CD4-positive, alpha-beta T cell (primary cell): ENCODE data around the gene SLC39A10. TPM values are rescaled to one million over a fixed set of nuclear protein-coding genes. Genes with fewer than 3 reads are reported as not detected.

Source experiments
- ATAC-seq: fragments of 200-7000 bp; cut with Tn5 transposase; one replicate; pipeline ENCODE4 v1.10.0; 2022; ENCODE audit warnings: mild to moderate bottlenecking; ENCODE audit not compliant: poor library complexity
- CTCF ChIA-PET: fragments of 350-600 bp; sonication (Branson Sonifier 250); formaldehyde crosslinking; loops from one replicate; lab custom pipeline; 2021; ENCODE audit warnings: antibody characterized with exemption, inconsistent platforms; lab: Charles Lee
- POLR2A ChIA-PET: fragments of 350-600 bp; sonication (Branson Sonifier 250); formaldehyde crosslinking; loops from one replicate; lab custom pipeline; 2021; ENCODE audit warnings: antibody characterized with exemption, inconsistent platforms; lab: Charles Lee
- DNase-seq, 14 experiments: peaks; one replicate each; pipeline ENCODE4 v3.0.0-alpha.2; 2013 to 2020; ENCODE audit warnings: mixed read lengths in 2 of 14
- H3K27ac ChIP-seq, 2 donors: one replicate each; pipeline versions ENCODE4 v1.5.1 to v1.7.0; 2013; ENCODE audit warnings: low read length in 2 of 2, low read depth in 1 of 2, mild to moderate bottlenecking in 1 of 2
- H3K27me3 ChIP-seq, 2 experiments: 1 replicate in 1 of 2; 2 replicates in 1 of 2; pipeline versions ENCODE4 v1.6.1 to v1.7.0; 2013; ENCODE audit warnings: low read length in 2 of 2, control low read depth in 1 of 2, mild to moderate bottlenecking in 1 of 2, moderate library complexity in 1 of 2; ENCODE audit not compliant: insufficient read depth in 2 of 2, control insufficient read depth in 1 of 2
- H3K36me3 ChIP-seq: one replicate; pipeline ENCODE4 v1.6.1; 2013; ENCODE audit warnings: low read length, control low read depth; ENCODE audit not compliant: insufficient read depth
- H3K4me1 ChIP-seq: one replicate; pipeline ENCODE4 v1.6.1; 2013; ENCODE audit warnings: low read length, control low read depth; ENCODE audit not compliant: insufficient read depth
- H3K4me3 ChIP-seq: one replicate; pipeline ENCODE4 v1.5.1; 2013; ENCODE audit warnings: mild to moderate bottlenecking, low read length, moderate library complexity
- H3K9me3 ChIP-seq, 2 experiments: 1 replicate in 1 of 2; 2 replicates in 1 of 2; pipeline versions ENCODE4 v1.6.1 to v1.7.0; 2013; ENCODE audit warnings: low read length in 2 of 2, mild to moderate bottlenecking in 2 of 2, control low read depth in 1 of 2, moderate library complexity in 1 of 2; ENCODE audit not compliant: control insufficient read depth in 1 of 2, insufficient read depth in 1 of 2
- H3K27ac Mint-ChIP-seq: one replicate; pipeline ENCODE4 v1.8.0; 2020; ENCODE audit warnings: mixed read lengths
- H3K27me3 Mint-ChIP-seq: one replicate; pipeline ENCODE4 v1.8.0; 2021; ENCODE audit warnings: mixed read lengths
- H3K36me3 Mint-ChIP-seq: one replicate; pipeline ENCODE4 v1.8.0; 2021; ENCODE audit warnings: low read depth, mixed read lengths
- H3K4me1 Mint-ChIP-seq: one replicate; pipeline ENCODE4 v1.8.0; 2021; ENCODE audit warnings: low read depth, mixed read lengths
- H3K4me3 Mint-ChIP-seq: one replicate; pipeline ENCODE4 v1.8.0; 2020; ENCODE audit warnings: mild to moderate bottlenecking, mixed read lengths
- H3K9me3 Mint-ChIP-seq: one replicate; pipeline ENCODE4 v1.8.0; 2020; ENCODE audit warnings: mixed read lengths
- CTCF ChIP-seq: fragments of 200-600 bp; IDR thresholded peaks from one replicate; pipeline ENCODE4 v1.8.0; 2022; ENCODE audit warnings: antibody characterized with exemption, mild to moderate bottlenecking
- intact Hi-C, 2 experiments: fragments of 100-400 bp; cut with DNase I in 1 of 2; cut with micrococcal nuclease in 1 of 2; formaldehyde crosslinking; loops; one replicate each; pipeline versions ENCODE4 v1.15.1 to v1.9.0; 2023 to 2025; cut with DNase I, micrococcal nuclease
- total RNA-seq, 174 experiments: library from RNA in 2 of 174; stranded (reverse) in 2 of 174; gene quantifications; one replicate each; pipeline ENCODE4 v1.2.3 and lab custom pipeline; 2021 to 2026

SLC39A10 gene
- total RNA-seq, 2 experiments from 2014 or later: 38.2 to 39.4 TPM

GRCh38 chr2:195667974-195668373, 10.9 kb downstream of the SLC39A10 start:
- Histone ChIP-seq H3K4me1 (peaks cover 11% of the 10 kb centered on the region), H3K36me3 (no peaks in the 10 kb centered on the region), H3K27me3 (no peaks in the 10 kb centered on the region), H3K9me3 (no peaks in the 10 kb centered on the region), H3K27ac (no peak overlapping the region), H3K4me3 (no peak overlapping the region)
- DNase-seq (no peak), ATAC-seq (no peak)
- ChIA-PET POLR2A (interaction anchor here (2.7 kb wide), 1 partner anchor 11 kb away, joined by 15 read pairs; the partner anchor contains the start of gene SLC39A10), CTCF (no interaction called here)
- intact Hi-C loops: loop anchor here (5.0 to 10.0 kb wide), 4 partner anchors 263 to 667 kb away; no protein-coding TSS in a partner anchor
- H3K27me3 Mint-ChIP-seq: no peaks in the 10 kb centered on the region
- H3K4me3 Mint-ChIP-seq: no peak overlapping the region
- peak overlapping the region; percentile 24 for H3K27ac Mint-ChIP-seq
- H3K9me3 Mint-ChIP-seq: no peaks in the 10 kb centered on the region
- H3K4me1 Mint-ChIP-seq: peaks cover 67% of the 10 kb centered on the region
- peaks cover 4% of the 10 kb centered on the region for H3K36me3 Mint-ChIP-seq
- TF ChIP-seq CTCF: no peak

- H3K27me3 Mint-ChIP-seq: no peaks in the 10 kb centered on the region
Measured at GRCh38 chr2:195670191-195670590, 13.2 kb downstream of the SLC39A10 start.

DNA sequence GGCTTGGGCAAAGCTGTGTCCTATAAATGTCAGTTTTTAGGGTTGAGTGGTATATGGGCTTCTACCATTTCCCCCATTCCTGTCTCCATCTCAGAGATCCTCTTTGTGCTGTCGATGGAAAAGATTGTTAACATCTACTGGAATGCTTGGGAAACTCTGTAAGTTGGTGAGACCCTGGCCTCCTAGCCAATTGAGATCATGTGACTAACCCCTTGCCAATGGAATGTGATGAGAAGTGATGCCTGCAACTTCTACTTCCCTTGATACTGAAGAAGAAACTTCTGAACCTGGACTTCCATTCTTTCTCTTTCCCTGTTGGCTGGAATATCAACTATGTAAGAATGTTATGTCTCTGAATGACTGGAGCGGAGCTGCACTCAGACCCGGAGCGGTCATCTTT, 14.5 kb downstream of the SLC39A10 start:
- Mint-ChIP-seq H3K27me3 (no peaks in the 10 kb centered on the region), H3K9me3 (no peaks in the 10 kb centered on the region), H3K27ac (no peak overlapping the region), H3K4me1 (peaks cover 66% of the 10 kb centered on the region), H3K4me3 (no peak overlapping the region), H3K36me3 (peaks cover 16% of the 10 kb centered on the region)
- Histone ChIP-seq H3K27me3 (no peaks in the 10 kb centered on the region), H3K27ac (no peak overlapping the region), H3K4me1 (peaks cover under 1% of the 10 kb centered on the region), H3K9me3 (no peaks in the 10 kb centered on the region), H3K36me3 (no peaks in the 10 kb centered on the region), H3K4me3 (no peak overlapping the region)
- TF ChIP-seq CTCF: no peak
- POLR2A ChIA-PET: interaction anchor here (0.8 to 1.5 kb wide), 2 partner anchors 138 to 139 kb away, joined by 3 to 5 read pairs; no protein-coding TSS in a partner anchor
- no peak for ATAC-seq
- DNase-seq: no peak
- CTCF ChIA-PET: interaction anchor here (1.5 kb wide), 1 partner anchor 11 kb away, joined by 4 read pairs; no protein-coding TSS in a partner anchor
- intact Hi-C loops: loop anchor here in 1 of 2 experiments (10.0 kb wide), 1 partner anchor 263 kb away; no protein-coding TSS in a partner anchor

More at GRCh38 chr2:195670191-195670590, 13.2 kb downstream of the SLC39A10 start:
- POLR2A ChIA-PET: interaction anchor here (0.6 to 2.7 kb wide), 3 partner anchors 10 to 160 kb away, joined by 3 to 15 read pairs (median 3); partner anchors contain the start of gene SLC39A10
- no peak for DNase-seq
- H3K27ac ChIP-seq: no peak overlapping the region
- no peak overlapping the region for H3K4me3 ChIP-seq
- no peaks in the 10 kb centered on the region for H3K36me3 ChIP-seq
- CTCF ChIA-PET: interaction anchor here (1.9 kb wide), 1 partner anchor 10 kb away, joined by 8 read pairs; no protein-coding TSS in a partner anchor
- intact Hi-C loops: loop anchor here in 1 of 2 experiments (10.0 kb wide), 1 partner anchor 265 kb away; no protein-coding TSS in a partner anchor
- peaks cover 67% of the 10 kb centered on the region for H3K4me1 Mint-ChIP-seq
- H3K27me3 ChIP-seq: no peaks in the 10 kb centered on the region
- no peak overlapping the region for H3K27ac Mint-ChIP-seq
- ATAC-seq: no peak
- H3K4me1 ChIP-seq: peaks cover 5% of the 10 kb centered on the region
- no peak for TF ChIP-seq CTCF
- no peaks in the 10 kb centered on the region for H3K9me3 ChIP-seq
- H3K9me3 Mint-ChIP-seq: no peaks in the 10 kb centered on the region
- H3K36me3 Mint-ChIP-seq: peaks cover 10% of the 10 kb centered on the region
- no peak overlapping the region for H3K4me3 Mint-ChIP-seq
